Skin epidermis (tissue), 12 donors: Measurements from ENCODE around the gene FAM237A.

Source experiments
- H3K27ac ChIP-seq, 21 experiments: fragments of 200-600 bp; sonication (generic) in 11 of 21; one replicate each; pipeline ENCODE4 v1.5.0; 2020; ENCODE audit warnings: mild to moderate bottlenecking in 3 of 21, inconsistent platforms in 2 of 21, moderate library complexity in 2 of 21
- H3K4me3 ChIP-seq, 7 experiments: fragments of 200-600 bp; sonication (generic) in 2 of 7; one replicate each; pipeline ENCODE4 v1.5.0; 2020; ENCODE audit warnings: inconsistent platforms in 2 of 7, mild to moderate bottlenecking in 2 of 7, moderate library complexity in 1 of 7

The FAM237A gene

GRCh38 chr2:206642075-206643025 is at the start of gene FAM237A:
TSS of gene FAM237A (plus strand) at chr2:206642487. CDS start at chr2:206644237, 1,750 bp downstream.
- Histone ChIP-seq H3K27ac (no peak within 1 kb of the TSS), H3K4me3 (no peak within 1 kb of the TSS)

- Histone ChIP-seq H3K4me3 (no peak overlapping the region), H3K27ac (no peak overlapping the region)
These were observed 44.5 kb upstream of the FAM237A start for GRCh38 chr2:206597717-206598218.

GRCh38 chr2:206603243-206603642 is 39.0 kb upstream of the FAM237A start:
- no peak overlapping the region for H3K4me3 ChIP-seq
- no peak overlapping the region for H3K27ac ChIP-seq

GRCh38 chr2:206610451-206610850 is 31.8 kb upstream of the FAM237A start:
- H3K27ac ChIP-seq: no peak overlapping the region
- no peak overlapping the region for H3K4me3 ChIP-seq

GRCh38 chr2:206611191-206611590 is 31.1 kb upstream of the FAM237A start:
- no peak overlapping the region for H3K4me3 ChIP-seq
- H3K27ac ChIP-seq: peak overlapping the region in 3 of 21 experiments; percentile 5 to 42 (median 23)

- peak overlapping the region in 3 of 21 experiments; percentile 5 to 42 (median 23) for H3K27ac ChIP-seq
- H3K4me3 ChIP-seq: no peak overlapping the region
These were observed 30.6 kb upstream of the FAM237A start for GRCh38 chr2:206611736-206612135.

- H3K27ac ChIP-seq: no peak overlapping the region
- no peak overlapping the region for H3K4me3 ChIP-seq
These were observed 27.5 kb upstream of the FAM237A start for GRCh38 chr2:206614811-206615210.

- no peak overlapping the region for H3K27ac ChIP-seq
- no peak overlapping the region for H3K4me3 ChIP-seq
These were observed 26.7 kb upstream of the FAM237A start for GRCh38 chr2:206615417-206616089.

GRCh38 chr2:206616151-206616550 is 26.1 kb upstream of the FAM237A start:
- no peak overlapping the region for H3K27ac ChIP-seq
- H3K4me3 ChIP-seq: no peak overlapping the region

- H3K27ac ChIP-seq: no peak overlapping the region
- no peak overlapping the region for H3K4me3 ChIP-seq
These were observed 23.3 kb upstream of the FAM237A start for GRCh38 chr2:206619011-206619410.

- H3K4me3 ChIP-seq: no peak overlapping the region
- H3K27ac ChIP-seq: no peak overlapping the region
These were observed 16.2 kb upstream of the FAM237A start for GRCh38 chr2:206626108-206626507.

- no peak overlapping the region for H3K4me3 ChIP-seq
- no peak overlapping the region for H3K27ac ChIP-seq
These were observed 14.7 kb upstream of the FAM237A start for GRCh38 chr2:206627632-206628031.

- Histone ChIP-seq H3K4me3 (no peak overlapping the region), H3K27ac (no peak overlapping the region)
These were observed 10.9 kb upstream of the FAM237A start for GRCh38 chr2:206631340-206631739.

- H3K4me3 ChIP-seq: no peak overlapping the region
- no peak overlapping the region for H3K27ac ChIP-seq
These were observed 7.3 kb upstream of the FAM237A start for GRCh38 chr2:206635015-206635414.

GRCh38 chr2:206639636-206640035 is 2.7 kb upstream of the FAM237A start:
- Histone ChIP-seq H3K4me3 (no peak overlapping the region), H3K27ac (no peak overlapping the region)

- Histone ChIP-seq H3K27ac (no peak overlapping the region), H3K4me3 (no peak overlapping the region)
These were observed 1.1 kb upstream of the FAM237A start for GRCh38 chr2:206641226-206641625.

- no peak overlapping the region for H3K4me3 ChIP-seq
- no peak overlapping the region for H3K27ac ChIP-seq
These were observed 5.7 kb downstream of the FAM237A start for GRCh38 chr2:206647985-206648384.

- no peak overlapping the region for H3K27ac ChIP-seq
These were observed 14.8 kb downstream of the FAM237A start for GRCh38 chr2:206657087-206657486.

GRCh38 chr2:206665251-206665650 is 23.0 kb downstream of the FAM237A start:
- no peak overlapping the region for H3K27ac ChIP-seq
- no peak overlapping the region for H3K4me3 ChIP-seq

More at GRCh38 chr2:206657087-206657486, 14.8 kb downstream of the FAM237A start:
- H3K4me3 ChIP-seq: no peak overlapping the region

GRCh38 chr2:206670531-206671319 is 28.4 kb downstream of the FAM237A start:
- Histone ChIP-seq H3K27ac (no peak overlapping the region), H3K4me3 (no peak overlapping the region)
